ENCODE measurements around the gene POC1B. TPM values are rescaled to one million over a fixed set of nuclear protein-coding genes. Genes with fewer than 3 reads are reported as not detected.
A peak's percentile ranks its signal among the peaks of the same experiment; 100 is the strongest.
"Not testable (repeated sequence)": the region's sequence is repeated elsewhere in the genome, so short reads cannot be mapped to it uniquely, and the experiment has no call there.

POC1B gene
- polyA plus RNA-seq, 1 donor from 2014 or later, result 26.1 TPM

- Mint-ChIP-seq H3K4me3 (no peak overlapping the region), H3K27me3 (no peaks in the 10 kb centered on the region), H3K4me1 (peaks cover 37 to 42% (median 40%) of the 10 kb centered on the region in 3 donors), H3K9me3 (no peaks in the 10 kb centered on the region), H3K27ac (peak overlapping the region in 1 of 3 donors; percentile 25), H3K36me3 (peaks cover 4% of the 10 kb centered on the region)
Measured at GRCh38 chr12:89470741-89471509, 54.9 kb downstream of the POC1B start.

- H3K9me3 Mint-ChIP-seq, result no peaks in the 10 kb centered on the region
- peaks cover 31 to 40% (median 40%) of the 10 kb centered on the region in 3 donors for H3K4me1 Mint-ChIP-seq
- peaks cover 6% of the 10 kb centered on the region for H3K36me3 Mint-ChIP-seq
- H3K27me3 Mint-ChIP-seq, result no peaks in the 10 kb centered on the region
- peak overlapping the region in 2 of 4 donors; percentile 0 to 65 for H3K4me3 Mint-ChIP-seq
- H3K27ac Mint-ChIP-seq, result peak overlapping the region; percentile 68 to 92 (median 91)
Measured at GRCh38 chr12:89469361-89469760, 56.5 kb downstream of the POC1B start.

- Mint-ChIP-seq H3K36me3 (peaks cover 5% of the 10 kb centered on the region), H3K9me3 (no peaks in the 10 kb centered on the region), H3K27me3 (no peaks in the 10 kb centered on the region), H3K4me3 (peak overlapping the region; percentile 15 to 92 (median 72)), H3K4me1 (peaks cover 30 to 40% (median 38%) of the 10 kb centered on the region in 3 donors), H3K27ac (peak overlapping the region; percentile 68 to 92 (median 91))
Measured at GRCh38 chr12:89468648-89469326, 57.1 kb downstream of the POC1B start.

GRCh38 chr12:89468017-89468416 is 57.8 kb downstream of the POC1B start:
- Mint-ChIP-seq H3K9me3 (no peaks in the 10 kb centered on the region), H3K27ac (no peak overlapping the region), H3K4me1 (peaks cover 30 to 40% (median 38%) of the 10 kb centered on the region in 3 donors), H3K4me3 (peak overlapping the region in 2 of 4 donors; percentile 67 to 81), H3K36me3 (peaks cover 5% of the 10 kb centered on the region), H3K27me3 (no peaks in the 10 kb centered on the region)

GRCh38 chr12:89464974-89465592 is 60.8 kb downstream of the POC1B start:
- no peaks in the 10 kb centered on the region for H3K9me3 Mint-ChIP-seq
- H3K27me3 Mint-ChIP-seq, result no peaks in the 10 kb centered on the region
- peaks cover 26 to 34% (median 32%) of the 10 kb centered on the region in 3 donors for H3K4me1 Mint-ChIP-seq
- H3K36me3 Mint-ChIP-seq, result peaks cover 5% of the 10 kb centered on the region
- no peak overlapping the region for H3K4me3 Mint-ChIP-seq
- H3K27ac Mint-ChIP-seq, result no peak overlapping the region

- Mint-ChIP-seq H3K27ac (no peak overlapping the region), H3K4me1 (peaks cover 6 to 15% (median 8%) of the 10 kb centered on the region in 3 donors)
Measured at GRCh38 chr12:89461649-89462612, 63.9 kb downstream of the POC1B start.

GRCh38 chr12:89461190-89461589 is 64.7 kb downstream of the POC1B start:
- H3K4me1 Mint-ChIP-seq, result peaks cover 0 to 10% (median under 1%) of the 10 kb centered on the region in 3 donors
- peaks cover 4% of the 10 kb centered on the region for H3K36me3 Mint-ChIP-seq
- H3K4me3 Mint-ChIP-seq, result no peak overlapping the region
- no peaks in the 10 kb centered on the region for H3K9me3 Mint-ChIP-seq
- no peaks in the 10 kb centered on the region for H3K27me3 Mint-ChIP-seq
- no peak overlapping the region for H3K27ac Mint-ChIP-seq

More at GRCh38 chr12:89461649-89462612, 63.9 kb downstream of the POC1B start:
- H3K9me3 Mint-ChIP-seq, result no peaks in the 10 kb centered on the region
- no peak overlapping the region for H3K4me3 Mint-ChIP-seq
- H3K36me3 Mint-ChIP-seq, result peaks cover 7% of the 10 kb centered on the region
- no peaks in the 10 kb centered on the region for H3K27me3 Mint-ChIP-seq

- not testable (repeated sequence) for H3K36me3 Mint-ChIP-seq, H3K9me3 Mint-ChIP-seq
Measured at GRCh38 chr12:89459279-89459678, 66.6 kb downstream of the POC1B start.

GRCh38 chr12:89456565-89456964 is 69.3 kb downstream of the POC1B start:
- Mint-ChIP-seq H3K27me3 (no peaks in the 10 kb centered on the region), H3K4me3 (no peak overlapping the region), H3K9me3 (no peaks in the 10 kb centered on the region), H3K4me1 (no peaks in the 10 kb centered on the region), H3K27ac (no peak overlapping the region), H3K36me3 (peaks cover 5% of the 10 kb centered on the region)

More at GRCh38 chr12:89459279-89459678, 66.6 kb downstream of the POC1B start:
- H3K4me1 Mint-ChIP-seq, H3K27me3 Mint-ChIP-seq, H3K4me3 Mint-ChIP-seq, H3K27ac Mint-ChIP-seq: not testable (repeated sequence)

- Mint-ChIP-seq H3K27ac (peak overlapping the region in 1 of 3 donors; percentile 78), H3K27me3 (no peaks in the 10 kb centered on the region), H3K4me1 (peaks cover 0 to 1% (median 0%) of the 10 kb centered on the region in 3 donors)
Measured at GRCh38 chr12:89454080-89454848, 71.6 kb downstream of the POC1B start.

GRCh38 chr12:89453121-89453978 is 72.5 kb downstream of the POC1B start:
- H3K9me3 Mint-ChIP-seq, result no peaks in the 10 kb centered on the region
- no peak overlapping the region for H3K4me3 Mint-ChIP-seq
- H3K27me3 Mint-ChIP-seq, result no peaks in the 10 kb centered on the region
- H3K4me1 Mint-ChIP-seq, result peaks cover 0 to 1% (median 0%) of the 10 kb centered on the region in 3 donors
- peaks cover 10% of the 10 kb centered on the region for H3K36me3 Mint-ChIP-seq
- H3K27ac Mint-ChIP-seq, result no peak overlapping the region

More at GRCh38 chr12:89454080-89454848, 71.6 kb downstream of the POC1B start:
- Mint-ChIP-seq H3K36me3 (peaks cover 9% of the 10 kb centered on the region), H3K9me3 (no peaks in the 10 kb centered on the region), H3K4me3 (no peak overlapping the region)

GRCh38 chr12:89451841-89452251 is 74.0 kb downstream of the POC1B start:
- peaks cover 11% of the 10 kb centered on the region for H3K36me3 Mint-ChIP-seq
- no peaks in the 10 kb centered on the region for H3K27me3 Mint-ChIP-seq
- H3K9me3 Mint-ChIP-seq, result no peaks in the 10 kb centered on the region
- no peak overlapping the region for H3K27ac Mint-ChIP-seq
- H3K4me3 Mint-ChIP-seq, result no peak overlapping the region
- H3K4me1 Mint-ChIP-seq, result peaks cover 0 to 1% (median 0%) of the 10 kb centered on the region in 3 donors

- no peaks in the 10 kb centered on the region for H3K9me3 Mint-ChIP-seq
Measured at GRCh38 chr12:89450907-89451306, 74.9 kb downstream of the POC1B start.

More at GRCh38 chr12:89450907-89451306, 74.9 kb downstream of the POC1B start:
- Mint-ChIP-seq H3K4me1 (peaks cover 0 to 1% (median 0%) of the 10 kb centered on the region in 3 donors), H3K27ac (no peak overlapping the region), H3K27me3 (no peaks in the 10 kb centered on the region), H3K36me3 (peaks cover 15% of the 10 kb centered on the region), H3K4me3 (no peak overlapping the region)
